HCT116 (cell line): ENCODE measurements around the gene OTUD5.

Experiments used
- CEBPB ChIP-seq: IDR thresholded peaks from 2 replicates; pipeline ENCODE4 v1.6.1; 2012; ENCODE audit warnings: low read depth
- CTCF ChIP-seq, 3 experiments: fragments of 200-600 bp in 1 of 3; sonication (generic) in 1 of 3; IDR thresholded peaks in 2 of 3; conservative IDR thresholded peaks in 1 of 3; 2 replicates each; pipeline ENCODE4 v1.5.1; 2012 to 2017; ENCODE audit warnings: low read depth in 2 of 3, low read length in 2 of 3, antibody characterized with exemption in 1 of 3, borderline replicate concordance in 1 of 3, control low read depth in 1 of 3, mild to moderate bottlenecking in 1 of 3, mixed read lengths in 1 of 3, mixed run types in 1 of 3, moderate library complexity in 1 of 3; ENCODE audit not compliant: insufficient read depth in 1 of 3
- EGR1 ChIP-seq: IDR thresholded peaks from 2 replicates; pipeline ENCODE4 v1.6.1; 2012; ENCODE audit warnings: low read depth
- ELF1 ChIP-seq: IDR thresholded peaks from 2 replicates; pipeline ENCODE4 v1.6.1; 2012; ENCODE audit warnings: low read depth, borderline replicate concordance
- EZH2 ChIP-seq: fragments of 200-600 bp; sonication (generic); IDR thresholded peaks from 2 replicates; pipeline ENCODE4 v1.6.1; 2017; ENCODE audit warnings: antibody characterized with exemption, mixed run types
- POLR2A ChIP-seq: IDR thresholded peaks from 2 replicates; pipeline ENCODE4 v1.7.0; 2011; ENCODE audit warnings: borderline replicate concordance; ENCODE audit not compliant: insufficient read depth, insufficient read length; ENCODE audit errors: extremely low read depth
- POLR2AphosphoS5 ChIP-seq: IDR thresholded peaks from 2 replicates; pipeline ENCODE4 v1.6.1; 2011; ENCODE audit warnings: mild to moderate bottlenecking, low read depth, low read length, moderate library complexity
- RAD21 ChIP-seq: IDR thresholded peaks from 2 replicates; pipeline ENCODE4 v1.6.1; 2012; ENCODE audit warnings: low read depth, mild to moderate bottlenecking
- REST ChIP-seq: IDR thresholded peaks from 2 replicates; pipeline ENCODE4 v1.6.1; 2012; ENCODE audit warnings: low read depth
- TCF7L2 ChIP-seq: IDR thresholded peaks from 2 replicates; pipeline ENCODE4 v1.7.0; 2011; ENCODE audit warnings: borderline replicate concordance, inconsistent platforms; ENCODE audit not compliant: insufficient read depth, insufficient read length; ENCODE audit errors: extremely low read depth
- YY1 ChIP-seq: IDR thresholded peaks from 2 replicates; pipeline ENCODE4 v1.6.1; 2011; ENCODE audit warnings: low read length, low read depth, moderate library complexity, mild to moderate bottlenecking; ENCODE audit not compliant: insufficient replicate concordance; ENCODE audit errors: extremely low read depth
- ZBTB33 ChIP-seq: IDR thresholded peaks from 2 replicates; pipeline ENCODE4 v1.6.1; 2011; ENCODE audit warnings: mild to moderate bottlenecking, low read length, moderate library complexity; ENCODE audit not compliant: insufficient replicate concordance; ENCODE audit errors: extremely low read depth

- TF ChIP-seq POLR2A (peak; percentile 62), CTCF (IDR thresholded peaks at IDR 0.05 in 2 of 3, conservative IDR thresholded peaks at IDR 0.05 in 1 of 3; ENCODE audit: borderline replicate concordance in 1 of 3, insufficient read depth in 1 of 3, low read depth in 2 of 3, low read length in 2 of 3) (no peak), EZH2 (no peak), REST (no peak), CEBPB (no peak), YY1 (peak; percentile 40), ZBTB33 (no peak), ELF1 (no peak), RAD21 (no peak), TCF7L2 (no peak), EGR1 (no peak), POLR2AphosphoS5 (peak; percentile 62)
Observed at GRCh38 chrX:48897625-48898306, 59.6 kb downstream of the OTUD5 start, which contains the start of the genes PQBP1 and TIMM17B.
